GM06990 (cell line): ENCODE results near the gene KDM6A.
"Not testable (repeated sequence)": the region's sequence is repeated elsewhere in the genome, so short reads cannot be mapped to it uniquely, and the experiment has no call there.

Experiments
- DNase-seq: peaks from one replicate; pipeline ENCODE4 v3.0.0-alpha.2; 2011; ENCODE audit not compliant: insufficient read length; ENCODE audit errors: extremely low read depth
- H3K27me3 ChIP-seq: replicated peaks from 2 replicates; pipeline ENCODE4 v1.6.0; 2011; ENCODE audit warnings: low read length; ENCODE audit not compliant: control insufficient read depth, insufficient read depth
- H3K36me3 ChIP-seq: 2 replicates; pipeline ENCODE4 v1.5.1; 2011; ENCODE audit warnings: low read length; ENCODE audit not compliant: control insufficient read depth, insufficient read depth
- H3K4me3 ChIP-seq: replicated peaks from 2 replicates; pipeline ENCODE4 v1.5.1; 2011; ENCODE audit warnings: low read depth, mild to moderate bottlenecking, control low read depth, low read length
- CTCF ChIP-seq: IDR thresholded peaks from 2 replicates; pipeline ENCODE4 v1.5.1; 2011; ENCODE audit warnings: low read length, control low read depth, mild to moderate bottlenecking, inconsistent platforms; ENCODE audit not compliant: insufficient read depth, poor library complexity, severe bottlenecking

Gene KDM6A

GRCh38 chrX:45026036-45026435 is 153.0 kb downstream of the KDM6A start:
- TF ChIP-seq CTCF, result no peak
- no peaks in the 10 kb centered on the region for H3K27me3 ChIP-seq
- DNase-seq, result no peak
- H3K4me3 ChIP-seq, result no peak overlapping the region
- H3K36me3 ChIP-seq, result no peaks in the 10 kb centered on the region

GRCh38 chrX:45031830-45032378 is 158.9 kb downstream of the KDM6A start:
- TF ChIP-seq CTCF, result no peak

GRCh38 chrX:45035071-45035470 is 162.1 kb downstream of the KDM6A start:
- H3K27me3 ChIP-seq, result no peaks in the 10 kb centered on the region
- no peaks in the 10 kb centered on the region for H3K36me3 ChIP-seq
- no peak for DNase-seq
- no peak for TF ChIP-seq CTCF
- no peak overlapping the region for H3K4me3 ChIP-seq

More at GRCh38 chrX:45031830-45032378, 158.9 kb downstream of the KDM6A start:
- Histone ChIP-seq H3K27me3 (no peaks in the 10 kb centered on the region), H3K36me3 (no peaks in the 10 kb centered on the region), H3K4me3 (no peak overlapping the region)
- no peak for DNase-seq

DNA sequence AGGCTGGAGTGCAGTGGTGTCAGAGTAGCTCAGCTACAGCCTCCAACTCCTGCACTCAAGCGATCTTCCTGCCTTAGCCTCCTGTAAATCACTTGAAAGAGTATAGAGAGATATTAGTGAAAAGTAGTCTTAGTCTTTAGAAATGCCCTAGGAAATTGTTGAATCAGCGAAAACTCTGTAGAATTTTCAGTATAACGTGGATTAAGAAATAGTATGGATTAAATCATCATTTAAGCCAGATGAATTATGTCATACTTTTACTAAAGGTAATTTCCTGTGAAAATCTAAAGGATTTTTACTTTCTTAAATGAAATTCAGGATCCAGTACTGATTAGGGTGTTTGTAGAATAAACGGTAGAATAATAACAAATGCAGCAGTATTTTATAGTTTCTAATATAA is 163.2 kb downstream of the KDM6A start:
- TF ChIP-seq CTCF, result no peak
- H3K4me3 ChIP-seq, result no peak overlapping the region
- H3K36me3 ChIP-seq, result no peaks in the 10 kb centered on the region
- H3K27me3 ChIP-seq, result no peaks in the 10 kb centered on the region
- no peak for DNase-seq

- H3K27me3 ChIP-seq, H3K4me3 ChIP-seq, H3K36me3 ChIP-seq, DNase-seq: not testable (repeated sequence)
Observed at GRCh38 chrX:45040137-45040536, 167.1 kb downstream of the KDM6A start.

- DNase-seq, result no peak
- Histone ChIP-seq H3K27me3 (no peaks in the 10 kb centered on the region), H3K36me3 (no peaks in the 10 kb centered on the region), H3K4me3 (no peak overlapping the region)
- no peak for TF ChIP-seq CTCF
Observed at GRCh38 chrX:45046417-45046816, 173.4 kb downstream of the KDM6A start.
